LNCaP clone FGC (cell line): Measurements from ENCODE around the gene LAMTOR3.

Experiments
- DNase-seq: peaks from one replicate; pipeline ENCODE4 v3.0.0-alpha.2; 2011; ENCODE audit warnings: low read depth
- H3K4me3 ChIP-seq: 2 replicates; pipeline ENCODE4 v1.5.1; 2011; ENCODE audit warnings: mild to moderate bottlenecking, low read depth, low read length, control low read depth
- TF ChIP-seq, protein P1 (sequence below): IDR thresholded peaks from 2 replicates; pipeline ENCODE4 v1.5.1; 2012; ENCODE audit warnings: mild to moderate bottlenecking; ENCODE audit not compliant: control insufficient read depth, insufficient read depth; ENCODE audit errors: extremely low read depth

Gene LAMTOR3

DNA sequence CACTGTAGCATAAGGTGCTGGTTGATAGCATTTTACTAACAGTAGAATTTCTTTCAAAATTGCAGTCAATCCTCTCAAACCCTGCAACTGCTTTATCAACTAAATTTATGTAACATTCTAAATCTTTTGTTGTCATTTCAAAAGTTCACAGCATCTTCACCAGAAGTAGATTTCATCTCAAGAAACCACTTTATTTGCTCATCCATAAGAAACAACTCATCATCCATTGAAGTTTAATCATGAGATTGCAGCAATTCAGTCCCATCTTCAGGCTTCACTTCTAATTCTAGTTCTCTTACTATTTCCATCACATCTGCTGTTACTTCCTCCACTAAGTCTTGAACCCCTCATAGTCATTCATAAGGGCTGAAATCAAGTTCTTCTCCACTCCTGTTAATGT, 21.7 kb downstream of the LAMTOR3 start:
- no peak for DNase-seq
- TF ChIP-seq, protein P1, sequence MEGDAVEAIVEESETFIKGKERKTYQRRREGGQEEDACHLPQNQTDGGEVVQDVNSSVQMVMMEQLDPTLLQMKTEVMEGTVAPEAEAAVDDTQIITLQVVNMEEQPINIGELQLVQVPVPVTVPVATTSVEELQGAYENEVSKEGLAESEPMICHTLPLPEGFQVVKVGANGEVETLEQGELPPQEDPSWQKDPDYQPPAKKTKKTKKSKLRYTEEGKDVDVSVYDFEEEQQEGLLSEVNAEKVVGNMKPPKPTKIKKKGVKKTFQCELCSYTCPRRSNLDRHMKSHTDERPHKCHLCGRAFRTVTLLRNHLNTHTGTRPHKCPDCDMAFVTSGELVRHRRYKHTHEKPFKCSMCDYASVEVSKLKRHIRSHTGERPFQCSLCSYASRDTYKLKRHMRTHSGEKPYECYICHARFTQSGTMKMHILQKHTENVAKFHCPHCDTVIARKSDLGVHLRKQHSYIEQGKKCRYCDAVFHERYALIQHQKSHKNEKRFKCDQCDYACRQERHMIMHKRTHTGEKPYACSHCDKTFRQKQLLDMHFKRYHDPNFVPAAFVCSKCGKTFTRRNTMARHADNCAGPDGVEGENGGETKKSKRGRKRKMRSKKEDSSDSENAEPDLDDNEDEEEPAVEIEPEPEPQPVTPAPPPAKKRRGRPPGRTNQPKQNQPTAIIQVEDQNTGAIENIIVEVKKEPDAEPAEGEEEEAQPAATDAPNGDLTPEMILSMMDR = no peak
- no peak overlapping the region for H3K4me3 ChIP-seq

DNA sequence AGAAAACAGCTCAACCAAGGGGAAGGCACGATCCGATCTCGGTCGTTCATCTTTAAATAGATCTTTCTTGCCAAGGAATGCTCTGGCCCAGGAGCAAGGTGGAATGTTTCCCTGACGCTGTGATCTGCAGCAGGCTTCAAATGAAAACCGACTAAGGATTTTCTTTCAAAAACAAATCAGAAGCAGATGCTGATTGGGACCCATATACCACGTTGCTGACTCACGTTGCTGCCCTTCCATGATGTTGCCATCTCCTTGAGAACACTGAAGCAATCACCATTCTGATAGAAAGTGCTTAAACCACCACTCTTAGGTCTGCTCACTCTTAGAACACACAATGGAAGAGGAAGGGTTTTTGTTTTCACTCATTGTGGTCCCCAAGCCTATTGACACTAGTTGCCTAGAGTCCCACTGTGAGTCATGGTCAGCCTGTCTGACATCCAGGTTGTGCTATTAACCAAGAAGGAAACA, 26.1 kb downstream of the LAMTOR3 start:
- no peak overlapping the region for H3K4me3 ChIP-seq
- peak; percentile 8 for DNase-seq
- TF ChIP-seq, protein P1 = no peak

- no peak for DNase-seq
- H3K4me3 ChIP-seq = no peak overlapping the region
- TF ChIP-seq, protein P1 = no peak
Observed at GRCh38 chr4:99863804-99864203, 30.4 kb downstream of the LAMTOR3 start.

GRCh38 chr4:99861120-99861905, 32.9 kb downstream of the LAMTOR3 start:
- H3K4me3 ChIP-seq = no peak overlapping the region
- TF ChIP-seq, protein P1 = no peak
- DNase-seq = peak; percentile 46

GRCh38 chr4:99860521-99860920, 33.7 kb downstream of the LAMTOR3 start:
- no peak for DNase-seq
- TF ChIP-seq, protein P1 = no peak
- no peak overlapping the region for H3K4me3 ChIP-seq

- TF ChIP-seq, protein P1 = no peak
- no peak for DNase-seq
- no peak overlapping the region for H3K4me3 ChIP-seq
Observed at GRCh38 chr4:99859618-99860017, 34.6 kb downstream of the LAMTOR3 start.

GRCh38 chr4:99857307-99857706, 36.9 kb downstream of the LAMTOR3 start:
- DNase-seq = no peak
- H3K4me3 ChIP-seq = no peak overlapping the region
- TF ChIP-seq, protein P1 = no peak
